GM10248 (cell line): ENCODE results near the gene ADAT1.
"Not testable (repeated sequence)": the region's sequence is repeated elsewhere in the genome, so short reads cannot be mapped to it uniquely, and the experiment has no call there.

Source experiments
- CTCF ChIA-PET: fragments of 300-600 bp; sonication (Branson Sonifier 250); formaldehyde crosslinking; extraction: SDS; loops from one replicate; lab custom pipeline; 2021; ENCODE audit warnings: antibody characterized with exemption; lab: Yijun Ruan, JAX
- POLR2A ChIA-PET: fragments of 350-650 bp; sonication (Branson Sonifier 250); formaldehyde crosslinking; extraction: SDS; loops from one replicate; lab custom pipeline; 2020; ENCODE audit warnings: antibody characterized with exemption; lab: Yijun Ruan, JAX
- DNase-seq: peaks from one replicate; pipeline ENCODE4 v3.0.0; 2012; ENCODE audit errors: extremely low spot score
- CTCF ChIP-seq: IDR thresholded peaks from 2 replicates; pipeline ENCODE4 v1.5.1; 2012; ENCODE audit warnings: mild to moderate bottlenecking, low read depth; ENCODE audit errors: extremely low read depth, missing control alignments, control extremely low read depth

Gene ADAT1

GRCh38 chr16:75599452-75600277 is 23.4 kb downstream of the ADAT1 start:
- TF ChIP-seq CTCF: no peak
- CTCF ChIA-PET: interaction anchor here (0.9 to 1.9 kb wide), 7 partner anchors 9 to 24 kb away, joined by 3 to 5 read pairs (median 4); no protein-coding TSS in a partner anchor
- DNase-seq: no peak
- POLR2A ChIA-PET: no interaction called here

DNA sequence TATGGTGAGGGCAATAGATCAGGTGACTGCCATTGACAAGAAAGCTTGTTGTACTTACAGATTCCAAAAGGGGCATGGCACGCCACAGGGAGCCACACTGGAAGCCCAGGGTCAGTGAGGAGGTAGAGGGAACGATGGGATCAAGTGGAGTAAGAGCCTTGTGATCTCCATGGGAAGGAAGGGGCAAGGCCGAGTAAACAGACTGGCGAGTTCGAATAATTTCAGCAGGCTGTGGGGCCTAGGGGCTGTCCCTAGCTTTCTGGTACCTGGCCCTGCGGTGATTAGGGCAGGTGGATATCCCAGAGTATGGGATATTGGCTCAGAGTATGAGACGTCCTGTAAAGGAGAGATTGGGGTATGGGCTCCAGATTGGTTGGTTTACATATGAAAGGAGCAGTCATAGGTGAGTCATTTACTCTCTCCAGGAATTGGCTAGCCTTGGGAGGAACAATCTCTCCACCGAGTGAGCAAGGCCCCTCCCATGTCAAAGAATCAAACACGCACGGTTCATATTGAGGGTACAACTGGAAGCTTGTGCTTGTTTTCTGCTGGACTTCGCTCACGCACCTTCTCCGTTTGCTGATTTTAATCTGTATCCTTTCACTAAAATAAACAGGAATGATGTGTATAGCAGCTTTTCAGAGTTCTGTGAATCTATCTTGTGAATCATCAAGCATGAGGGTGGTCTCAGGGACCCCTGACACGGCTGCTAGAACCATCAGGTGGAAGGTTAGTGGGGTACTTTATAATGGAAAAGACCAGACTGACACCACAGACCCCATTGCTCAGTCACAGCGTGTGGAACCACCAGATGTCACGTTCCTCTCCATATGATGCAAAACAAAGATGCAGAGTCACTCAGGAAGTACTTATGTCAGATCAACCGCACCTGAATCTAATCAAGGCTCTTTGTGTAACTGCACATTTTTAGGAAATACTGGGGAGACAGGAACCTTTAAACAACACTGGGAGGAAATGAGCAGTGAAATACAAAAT is 29.0 kb downstream of the ADAT1 start:
- POLR2A ChIA-PET: no interaction called here
- CTCF ChIA-PET: interaction anchor here (0.9 to 1.9 kb wide), 5 partner anchors 10 to 77 kb away, joined by 3 to 5 read pairs (median 4); no protein-coding TSS in a partner anchor
- no peak for DNase-seq
- TF ChIP-seq CTCF: no peak

GRCh38 chr16:75593308-75593707 is 29.8 kb downstream of the ADAT1 start:
- DNase-seq: no peak
- no peak for TF ChIP-seq CTCF
- CTCF ChIA-PET: interaction anchor here (0.9 to 2.5 kb wide), 5 partner anchors 9 to 76 kb away, joined by 3 to 7 read pairs (median 4); no protein-coding TSS in a partner anchor
- POLR2A ChIA-PET: no interaction called here

DNA sequence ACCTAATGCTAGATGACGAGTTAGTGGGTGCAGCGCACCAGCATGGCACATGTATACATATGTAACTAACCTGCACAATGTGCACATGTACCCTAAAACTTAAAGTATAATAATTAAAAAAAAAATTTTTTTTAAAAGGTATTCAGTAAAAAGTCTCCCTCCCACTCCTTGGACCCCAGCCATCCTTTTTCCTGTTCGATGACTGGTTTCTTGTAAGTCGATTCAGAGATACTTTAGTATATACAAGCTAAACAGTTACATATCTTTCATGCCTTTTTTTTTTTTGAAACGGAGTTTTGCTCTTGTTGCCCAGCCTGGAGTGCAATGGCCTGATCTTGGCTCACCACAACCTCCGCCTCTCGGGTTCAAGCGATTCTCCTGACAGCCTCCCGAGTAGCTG is 31.2 kb downstream of the ADAT1 start:
- DNase-seq: not testable (repeated sequence)
- ChIA-PET CTCF (interaction anchor here (2.5 kb wide), 1 partner anchor 11 kb away, joined by 7 read pairs; no protein-coding TSS in a partner anchor), POLR2A (interaction anchor here (0.6 kb wide), 1 partner anchor 24 kb away, joined by 3 read pairs; no protein-coding TSS in a partner anchor)

DNA sequence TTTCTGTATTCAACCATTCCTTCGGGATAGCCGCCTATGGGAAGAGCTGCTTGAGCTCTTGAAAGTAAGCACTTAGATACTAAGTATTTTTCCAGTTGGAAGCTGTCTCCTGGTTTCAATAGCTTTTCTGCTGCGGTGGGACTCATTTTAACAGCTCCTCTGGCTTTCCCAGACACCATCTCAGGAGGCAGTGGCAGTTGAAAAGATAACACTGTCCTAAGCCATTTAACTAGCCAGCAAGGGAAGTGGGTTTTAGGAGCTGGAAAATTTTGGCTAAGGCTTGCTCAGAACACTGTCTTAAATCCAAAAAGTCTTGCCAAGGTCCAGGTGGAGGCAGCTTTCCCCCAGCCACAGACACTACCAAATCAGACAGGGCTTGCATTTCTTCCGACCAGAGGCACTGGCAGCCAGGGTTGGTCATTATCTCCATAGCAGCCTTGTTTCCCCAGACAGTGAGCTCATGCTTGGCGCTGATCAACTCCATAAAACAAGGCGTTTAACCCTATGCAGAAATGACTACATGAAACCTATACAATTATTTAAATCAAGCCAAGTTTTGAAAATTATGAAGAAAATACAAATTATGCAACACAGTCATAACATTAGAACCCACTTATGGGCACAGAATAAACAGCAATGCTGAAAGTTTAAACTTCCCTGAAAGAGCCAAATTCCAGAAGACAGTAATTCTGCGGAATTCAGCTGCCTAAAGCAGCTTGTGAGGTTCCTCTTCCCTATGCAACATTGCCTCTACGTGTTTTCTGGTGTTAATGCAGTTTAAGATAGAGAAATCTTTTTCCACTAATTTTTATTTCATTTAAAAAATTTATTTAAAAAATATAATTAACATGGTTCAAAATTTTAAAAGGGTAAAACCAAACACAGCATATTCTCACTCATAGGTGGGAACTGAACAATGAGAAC is 31.9 kb downstream of the ADAT1 start:
- ChIA-PET POLR2A (interaction anchor here (0.6 to 0.9 kb wide), 2 partner anchors 25 to 32 kb away, joined by 3 read pairs; partner anchors contain the start of gene ADAT1), CTCF (interaction anchor here (0.8 to 2.5 kb wide), 4 partner anchors 9 to 32 kb away, joined by 3 to 7 read pairs (median 4); partner anchors contain the start of gene ADAT1)
- no peak for DNase-seq
- no peak for TF ChIP-seq CTCF

DNA sequence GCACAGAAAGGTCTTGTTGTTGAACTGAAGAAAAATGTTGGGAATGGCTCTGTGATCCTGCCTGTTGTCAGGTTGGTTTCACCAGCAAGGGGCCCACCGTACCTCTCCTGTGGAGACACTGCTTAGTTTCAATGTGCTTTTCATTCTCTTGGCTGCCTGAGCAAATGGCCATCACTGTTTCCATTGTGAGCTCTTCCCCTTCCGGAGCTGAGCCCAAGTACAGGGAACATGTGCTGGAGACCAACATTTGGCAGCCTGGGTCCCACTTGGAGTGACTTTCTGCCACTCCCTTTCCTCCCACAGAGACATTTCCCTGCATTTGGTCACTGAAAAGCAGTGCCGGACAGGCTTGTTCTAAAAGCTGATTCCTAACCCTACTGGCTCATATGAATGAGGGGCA is 33.8 kb downstream of the ADAT1 start:
- ChIA-PET POLR2A (no interaction called here), CTCF (interaction anchor here (1.1 to 4.1 kb wide), 4 partner anchors 10 to 33 kb away, joined by 3 to 16 read pairs (median 5); partner anchors contain the start of gene ADAT1)
- DNase-seq: no peak
- no peak for TF ChIP-seq CTCF
